HG03066 (cell line): ENCODE data around the gene SLC22A12.
"Not testable (repeated sequence)": the region's sequence is repeated elsewhere in the genome, so short reads cannot be mapped to it uniquely, and the experiment has no call there.

Experiments
- ATAC-seq: cut with Tn5 transposase; IDR thresholded peaks from one replicate; pipeline ENCODE4 v1.9.1; 2021; ENCODE audit warnings: low read depth; ENCODE audit not compliant: unreplicated experiment

The SLC22A12 gene

DNA sequence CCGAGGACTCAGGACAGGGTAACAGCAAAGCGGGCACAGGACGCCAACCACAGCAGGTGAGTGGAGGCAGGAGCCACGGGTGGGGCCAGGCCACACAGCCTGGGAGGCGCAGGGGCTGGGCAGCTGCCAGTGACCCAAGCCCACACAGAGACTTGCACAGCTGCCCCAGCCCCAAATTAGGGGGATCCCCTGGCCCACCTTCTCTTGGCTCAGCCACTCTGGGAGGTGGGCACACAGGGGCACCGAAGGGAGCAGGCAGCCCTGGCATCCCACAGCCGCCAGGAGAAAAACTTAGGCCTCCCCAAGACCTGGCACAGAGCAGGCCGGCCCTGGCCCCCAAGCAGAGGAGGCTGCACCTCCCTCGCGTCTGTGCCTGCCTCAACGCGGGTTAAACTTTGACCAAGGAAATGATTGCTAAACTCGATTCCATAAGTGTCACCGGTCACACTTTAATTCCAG lies at the start of gene SLC22A12:
TSS of gene SLC22A12 (plus strand) at position 458 of the 459 bp plus-strand sequence. CDS start 337 bp downstream, outside the sequence.
- no peak for ATAC-seq

DNA sequence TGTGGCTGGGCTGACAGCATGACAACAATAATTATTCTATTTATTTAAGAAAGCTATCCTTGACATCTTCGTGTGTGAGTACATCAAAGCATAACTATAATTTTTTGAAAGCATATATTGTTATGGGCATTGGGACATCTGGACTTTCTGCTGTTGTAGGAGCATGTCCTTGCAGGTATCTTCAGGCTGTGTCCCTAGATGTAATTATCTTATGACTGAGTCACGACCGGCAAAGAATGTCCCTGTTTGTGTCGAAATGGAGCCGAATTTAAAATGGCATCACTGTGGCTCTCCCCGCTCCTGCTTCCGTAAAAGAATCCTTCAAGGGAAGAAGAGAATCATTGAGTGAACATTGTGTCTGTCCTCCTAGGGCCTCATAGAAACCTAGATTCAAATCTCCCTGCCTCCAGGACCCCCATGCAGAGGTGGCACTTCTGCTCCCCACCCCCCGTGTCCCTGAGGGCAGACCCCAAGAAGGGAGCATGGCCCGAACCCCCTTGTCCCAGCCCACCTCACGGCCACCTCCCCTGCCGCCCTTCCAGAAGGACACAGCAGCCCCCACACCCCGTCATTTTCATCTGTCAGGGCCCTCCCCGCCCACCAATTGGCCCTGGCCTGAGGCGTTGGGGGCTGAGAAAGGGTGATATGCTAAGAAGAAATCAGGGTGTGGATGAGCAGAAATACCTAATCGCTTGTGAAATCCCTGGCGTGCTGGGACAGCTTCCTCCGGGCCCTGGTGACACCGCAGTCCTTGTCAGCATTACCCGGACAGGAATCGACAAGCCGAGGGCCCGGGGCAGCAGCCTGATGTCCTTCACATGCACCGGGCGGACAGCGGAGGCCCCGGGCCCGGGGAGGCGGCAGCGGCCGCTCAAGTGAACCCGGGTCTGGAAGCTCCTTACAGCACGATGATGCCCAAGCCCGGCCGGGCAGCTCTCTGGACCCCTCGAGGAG lies 48.6 kb upstream of the SLC22A12 start:
- ATAC-seq, result no peak

DNA sequence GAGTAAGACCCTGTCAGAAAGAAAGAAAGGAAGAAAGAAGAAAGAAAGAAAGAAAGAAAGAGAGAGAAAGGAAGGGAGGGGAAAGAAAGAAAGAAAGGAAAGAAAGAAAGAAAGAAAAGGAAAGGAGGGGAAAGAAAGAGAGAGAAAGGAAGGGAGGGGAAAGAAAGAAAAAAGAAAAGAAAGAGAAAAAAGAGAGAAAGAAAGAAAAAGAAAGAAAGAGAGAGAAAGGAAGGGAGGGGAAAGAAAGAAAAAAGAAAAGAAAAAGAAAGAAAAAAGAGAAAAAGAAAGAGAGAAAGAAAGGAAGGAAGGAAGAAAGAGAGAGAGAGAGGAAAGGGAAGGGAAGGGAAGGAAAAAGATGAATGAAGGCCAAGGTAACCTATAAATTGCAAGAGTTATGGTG lies 47.2 kb upstream of the SLC22A12 start:
- ATAC-seq, result no peak

DNA sequence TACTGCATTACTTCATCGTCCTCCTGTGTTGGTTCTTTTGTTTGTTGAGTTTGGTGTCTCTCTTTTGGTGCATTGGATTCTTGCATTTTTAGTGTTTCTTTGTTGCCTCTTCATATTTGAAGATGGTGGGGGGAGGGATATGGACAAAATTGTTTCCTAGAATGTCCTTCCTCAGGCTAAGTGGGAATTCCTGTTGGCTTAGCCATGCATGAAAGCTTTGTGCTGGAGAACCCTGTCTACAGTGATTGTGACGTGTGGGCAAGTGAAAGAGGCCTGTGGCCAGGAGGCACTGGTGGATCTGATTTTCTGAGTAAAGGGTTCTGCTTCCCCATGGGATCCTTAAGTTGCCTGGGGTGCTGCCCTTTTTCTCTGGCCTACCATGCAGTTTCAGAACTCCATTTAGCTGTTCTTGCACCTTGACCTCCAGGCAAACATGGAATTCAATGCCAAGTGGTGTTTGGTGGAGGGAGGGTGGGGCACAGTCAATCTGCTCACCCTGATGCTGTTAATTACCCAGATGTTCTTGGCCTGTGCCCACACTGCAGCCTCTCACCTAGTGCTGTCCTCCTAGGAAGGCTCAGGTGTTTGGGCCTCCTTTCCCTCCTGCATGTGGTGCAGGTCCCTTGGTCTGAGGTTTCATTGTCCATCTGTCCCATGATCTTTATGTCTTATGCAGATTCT lies 46.3 kb upstream of the SLC22A12 start:
- no peak for ATAC-seq

DNA sequence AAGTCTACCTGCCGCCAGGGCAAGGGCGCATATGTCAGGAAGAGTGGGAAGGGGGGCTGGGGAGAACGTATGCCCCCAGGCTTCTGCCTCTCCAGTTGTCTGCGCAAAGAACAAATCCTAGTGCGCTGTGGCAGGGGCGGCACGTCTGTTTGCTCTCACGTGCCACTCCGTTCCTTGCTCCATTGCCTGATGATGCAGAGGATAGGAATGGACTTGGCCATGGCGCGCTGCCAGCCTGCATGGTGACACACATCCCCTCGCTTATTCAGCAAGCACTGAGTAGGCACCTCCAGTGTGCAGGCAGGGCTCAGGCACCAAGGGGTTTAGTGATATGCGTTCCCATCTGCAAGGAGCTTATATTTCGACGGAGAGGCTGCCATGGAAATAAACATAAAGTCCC lies 45.4 kb upstream of the SLC22A12 start:
- no peak for ATAC-seq

DNA sequence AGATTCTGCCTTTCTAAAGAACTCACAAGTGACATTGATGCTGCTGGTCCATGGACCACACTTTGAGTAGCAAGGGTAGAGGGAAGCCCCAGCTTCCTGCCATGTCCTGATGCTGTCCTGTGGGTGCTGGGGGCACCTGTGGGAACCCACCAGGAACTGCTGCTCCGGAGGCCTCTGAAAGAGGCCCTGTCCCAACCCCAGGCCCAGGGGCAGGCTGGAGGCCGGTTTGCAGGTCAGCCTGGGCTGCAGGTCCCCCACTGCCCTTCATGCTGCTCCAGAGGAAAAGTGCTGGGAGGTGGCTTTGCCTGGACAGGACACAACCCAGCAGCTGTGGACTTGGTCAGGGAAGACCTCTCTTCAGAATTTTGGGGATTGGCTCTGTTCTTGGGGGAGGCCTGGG lies 44.8 kb upstream of the SLC22A12 start:
- no peak for ATAC-seq

DNA sequence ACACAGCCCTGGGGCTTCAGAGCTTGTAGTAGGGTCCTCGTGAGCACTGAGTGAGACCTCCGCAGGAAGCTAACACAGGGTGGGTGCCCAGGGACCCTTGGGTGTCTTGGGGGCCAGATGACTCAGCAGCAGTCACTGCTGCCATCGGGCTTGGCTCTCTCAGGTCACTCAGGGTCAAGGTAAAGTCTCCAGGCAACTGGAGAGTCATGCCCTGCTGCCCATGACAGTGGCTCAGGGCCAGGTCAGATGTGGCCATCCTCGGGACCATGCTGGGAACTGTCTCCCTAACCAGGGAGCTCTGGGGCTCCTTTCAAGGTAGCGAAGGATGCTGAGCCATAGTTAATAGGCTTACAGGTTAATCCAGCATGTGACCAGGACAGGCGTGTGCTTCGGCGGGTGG lies 44.4 kb upstream of the SLC22A12 start:
- no peak for ATAC-seq

DNA sequence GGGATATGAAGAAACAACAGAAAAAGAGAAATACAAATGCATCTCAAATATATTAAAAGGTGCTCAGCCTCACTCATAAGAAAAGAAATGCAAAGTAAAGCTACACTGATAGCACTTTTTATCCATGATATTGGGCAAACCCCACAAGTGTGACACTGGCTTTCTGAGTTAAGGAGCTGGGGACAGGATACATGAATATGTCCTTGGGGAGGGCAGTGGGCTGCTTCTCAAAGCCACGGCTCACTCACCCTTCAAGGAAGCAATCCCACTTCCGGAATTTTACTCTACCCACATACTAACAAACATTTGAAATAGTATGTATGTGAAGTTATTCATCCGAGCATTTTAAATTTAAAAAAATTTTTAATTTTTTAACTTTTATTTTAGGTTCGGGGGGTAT lies 41.1 kb upstream of the SLC22A12 start:
- no peak for ATAC-seq

DNA sequence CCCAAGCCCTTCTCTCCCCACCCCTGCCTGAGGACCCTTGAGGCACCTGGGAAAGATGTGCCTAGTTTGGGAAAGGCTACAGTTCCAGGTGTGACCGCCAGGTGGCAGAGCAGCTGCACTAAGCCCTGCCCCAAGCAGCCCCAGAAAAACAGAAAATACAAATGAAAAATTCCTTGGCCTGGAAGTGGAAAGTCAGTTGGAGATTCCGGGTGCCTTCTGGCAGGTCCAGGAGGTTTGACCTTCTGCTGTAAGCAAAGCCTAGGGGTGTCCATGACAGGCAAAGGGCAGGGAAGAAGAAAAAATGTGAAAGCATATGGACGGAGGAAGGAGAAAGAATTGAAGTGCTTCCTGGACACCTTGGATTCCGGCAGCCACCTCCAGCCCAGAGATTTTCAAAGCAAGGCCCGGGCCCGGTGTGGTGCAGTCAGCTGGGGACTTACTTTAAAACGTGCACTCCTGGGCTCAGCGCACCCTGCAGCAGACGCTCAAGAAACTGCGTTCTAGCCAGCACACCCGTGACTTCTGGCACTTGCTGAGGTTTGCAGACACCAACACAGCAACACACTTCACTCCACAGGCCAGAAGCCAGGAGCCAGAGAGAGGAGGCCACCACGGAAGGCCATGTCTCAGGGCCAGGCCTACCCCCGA lies 37.3 kb upstream of the SLC22A12 start:
- no peak for ATAC-seq

DNA sequence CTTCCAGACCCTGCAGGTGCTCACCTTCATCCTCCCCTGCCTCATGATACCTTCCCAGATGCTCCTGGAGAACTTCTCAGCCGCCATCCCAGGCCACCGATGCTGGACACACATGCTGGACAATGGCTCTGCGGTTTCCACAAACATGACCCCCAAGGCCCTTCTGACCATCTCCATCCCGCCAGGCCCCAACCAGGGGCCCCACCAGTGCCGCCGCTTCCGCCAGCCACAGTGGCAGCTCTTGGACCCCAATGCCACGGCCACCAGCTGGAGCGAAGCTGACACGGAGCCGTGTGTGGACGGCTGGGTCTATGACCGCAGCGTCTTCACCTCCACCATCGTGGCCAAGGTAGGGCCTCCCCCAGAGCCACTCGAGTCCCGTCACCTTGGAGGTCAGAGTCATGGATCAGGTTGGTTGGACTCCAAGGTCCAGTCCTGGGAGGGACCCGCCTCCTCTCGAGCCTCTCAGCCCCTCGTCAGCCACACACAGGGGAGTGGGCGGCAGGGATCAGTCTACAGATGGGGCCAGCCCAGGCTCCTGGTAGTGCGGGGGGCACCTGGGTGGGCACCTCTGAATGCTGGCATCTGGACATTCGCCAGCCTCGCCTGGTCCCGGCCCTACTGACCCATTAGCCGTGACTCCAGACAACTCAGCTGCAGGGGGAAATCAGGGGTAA lies 34.8 kb upstream of the SLC22A12 start:
- ATAC-seq, result no peak

DNA sequence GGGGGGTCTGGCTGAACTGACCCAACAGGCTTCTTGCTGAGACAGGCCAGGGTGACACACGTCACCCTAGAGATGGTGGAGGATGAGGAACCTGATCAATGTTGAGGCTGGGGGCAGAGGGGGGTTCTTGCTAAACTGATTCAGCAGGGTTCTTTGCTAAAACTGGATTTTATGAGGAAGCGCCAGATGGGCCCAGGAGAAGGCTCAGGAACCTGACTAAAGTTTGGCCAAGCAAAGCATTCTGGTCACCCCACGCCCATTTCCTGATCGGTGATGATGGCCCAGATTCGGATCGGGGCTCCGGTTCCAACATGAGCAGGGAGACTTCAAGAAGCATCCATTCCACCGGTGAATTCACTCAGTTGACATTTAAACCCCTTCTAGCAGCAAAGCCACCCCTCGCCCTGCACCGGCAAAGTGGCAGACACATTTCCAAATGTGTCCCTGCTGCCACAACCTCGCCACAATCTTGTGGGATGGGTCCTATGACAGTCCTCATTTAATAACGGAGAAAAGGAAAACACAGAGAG lies 34.2 kb upstream of the SLC22A12 start:
- no peak for ATAC-seq

DNA sequence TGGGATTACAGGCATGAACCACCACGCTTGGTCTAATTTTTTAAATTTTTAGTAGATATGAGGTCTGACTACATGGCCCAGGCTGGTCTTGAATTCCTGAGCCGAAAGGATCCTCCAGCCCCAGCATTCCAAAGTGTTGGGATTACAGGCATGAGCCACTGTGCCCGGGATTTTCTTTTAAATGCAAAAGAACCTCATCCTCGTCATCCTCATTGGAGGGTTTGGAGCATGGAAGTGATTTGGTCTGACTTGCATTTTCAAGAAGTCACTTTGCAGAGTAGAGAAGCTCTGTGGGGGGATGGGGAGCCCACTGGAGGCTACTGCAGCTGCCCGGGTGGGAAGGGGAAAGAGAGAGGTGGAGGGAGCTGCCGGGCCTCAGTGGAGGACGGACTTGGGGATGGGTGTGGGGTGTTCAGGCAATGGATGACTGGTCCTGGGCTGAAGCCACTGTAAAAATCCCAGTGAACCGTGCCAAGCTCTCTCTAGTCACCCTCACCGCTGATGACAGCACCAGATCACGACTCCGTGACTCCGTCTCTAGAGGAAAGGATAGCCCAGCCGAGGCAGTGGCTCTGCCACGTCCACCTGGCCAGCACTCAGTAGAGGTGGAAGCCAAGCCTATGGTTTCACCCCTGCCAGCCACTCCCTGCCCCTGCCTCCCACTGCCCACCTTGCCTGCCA lies 32.8 kb upstream of the SLC22A12 start:
- no peak for ATAC-seq

DNA sequence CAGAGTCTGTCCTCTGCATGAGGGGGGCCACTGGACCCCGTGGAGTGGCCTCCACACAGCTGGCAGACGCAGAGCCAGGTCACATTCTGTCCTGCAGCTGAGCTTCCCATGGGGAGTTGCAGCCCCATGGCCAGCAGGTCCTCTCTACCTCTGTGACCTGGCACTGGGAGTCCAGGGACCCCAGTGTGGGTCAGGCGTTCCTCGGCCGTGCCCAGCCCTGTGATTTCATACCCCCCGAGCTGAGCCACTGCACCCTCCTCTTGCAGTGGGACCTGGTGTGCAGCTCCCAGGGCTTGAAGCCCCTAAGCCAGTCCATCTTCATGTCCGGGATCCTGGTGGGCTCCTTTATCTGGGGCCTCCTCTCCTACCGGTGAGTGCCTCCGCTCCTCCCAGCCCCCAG lies 32.2 kb upstream of the SLC22A12 start:
- ATAC-seq, result no peak

DNA sequence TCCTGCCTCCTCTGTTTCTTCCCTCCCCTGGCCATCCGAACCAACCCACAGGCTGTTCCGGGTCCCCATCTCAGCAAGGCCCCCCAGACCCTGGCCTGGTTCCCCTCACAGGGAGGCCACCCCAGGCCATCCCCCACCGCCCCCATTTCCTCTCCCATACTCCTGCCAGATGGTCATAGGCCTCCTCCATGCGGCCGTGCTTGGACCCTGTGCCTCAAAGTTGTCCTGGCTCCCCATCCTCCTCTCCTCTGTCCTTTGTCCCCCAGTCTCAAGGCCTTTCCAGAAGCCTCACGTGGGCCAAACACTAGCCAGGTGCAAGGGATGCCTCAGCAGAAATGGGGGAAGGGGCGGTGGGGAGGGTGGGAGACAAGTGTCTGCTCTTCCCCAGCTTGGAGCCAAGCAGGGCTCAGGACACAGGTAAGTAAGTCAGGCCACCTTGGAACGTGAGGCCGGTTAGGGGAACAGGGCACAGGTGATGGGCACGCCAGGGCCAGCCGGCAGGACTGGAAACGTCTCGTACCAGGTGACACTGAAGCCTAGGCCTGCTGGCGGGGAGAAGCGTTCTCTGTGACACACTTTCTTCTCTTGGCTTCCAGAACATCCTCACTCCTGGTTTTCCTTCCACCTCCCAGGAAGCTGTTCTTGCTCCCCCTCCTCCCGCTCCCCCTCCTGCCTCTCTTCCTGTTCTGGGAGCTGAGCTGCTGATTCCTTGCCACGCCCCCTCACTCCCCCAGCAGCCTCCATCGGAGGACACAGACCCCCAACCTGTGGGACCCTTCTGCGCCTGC lies 31.5 kb upstream of the SLC22A12 start:
- ATAC-seq, result no peak

DNA sequence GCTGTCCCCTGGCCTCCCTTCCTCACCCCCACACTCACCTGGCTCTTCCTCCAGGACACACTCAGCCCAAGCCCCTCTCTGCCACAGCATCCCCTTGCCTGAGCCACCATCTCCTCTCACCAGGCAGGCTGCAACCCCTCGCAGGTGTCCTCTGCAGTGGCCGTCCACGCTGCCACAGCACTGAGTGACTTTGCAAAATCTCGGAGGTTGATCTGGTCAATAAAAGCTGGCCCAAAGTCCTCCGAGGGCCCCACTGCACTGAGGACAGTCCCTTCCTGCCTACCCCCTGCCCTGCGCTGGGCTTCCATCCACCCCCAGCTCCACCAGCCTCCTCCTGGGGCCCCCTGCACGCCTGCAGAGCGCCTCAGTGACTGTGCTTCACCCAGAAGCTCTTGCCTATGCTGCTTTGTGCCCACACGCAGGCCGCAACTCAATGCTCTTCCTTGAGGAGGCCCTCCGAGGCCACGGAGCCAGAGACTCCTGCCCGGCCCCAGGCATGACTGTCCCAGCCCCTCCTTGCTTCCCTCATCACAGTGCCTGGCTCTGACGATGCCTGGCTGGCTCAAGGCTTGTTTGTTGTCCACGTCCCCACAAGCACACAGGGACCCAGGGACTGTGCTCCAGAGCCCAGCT lies 30.8 kb upstream of the SLC22A12 start:
- ATAC-seq, result no peak

DNA sequence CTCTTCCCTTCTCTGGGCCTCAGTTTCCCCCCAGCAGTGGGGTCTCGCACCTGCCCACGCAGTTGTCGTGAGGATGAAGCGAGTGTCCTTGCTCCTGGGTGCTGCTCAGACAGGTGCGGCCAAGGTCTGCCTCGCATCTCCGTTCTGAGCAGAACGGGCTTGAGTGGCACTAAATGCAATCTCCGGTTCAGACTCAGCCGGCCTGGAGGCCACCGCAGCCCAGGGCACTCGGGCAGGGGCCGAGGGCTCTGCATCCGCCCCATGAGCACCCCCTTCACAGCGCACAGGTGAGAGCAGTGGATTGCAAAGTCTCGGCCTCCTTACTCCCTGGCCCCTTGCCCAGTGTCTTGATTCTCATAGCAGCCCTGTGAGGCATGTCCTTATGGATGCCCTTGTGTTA lies 30.1 kb upstream of the SLC22A12 start:
- ATAC-seq, result no peak

DNA sequence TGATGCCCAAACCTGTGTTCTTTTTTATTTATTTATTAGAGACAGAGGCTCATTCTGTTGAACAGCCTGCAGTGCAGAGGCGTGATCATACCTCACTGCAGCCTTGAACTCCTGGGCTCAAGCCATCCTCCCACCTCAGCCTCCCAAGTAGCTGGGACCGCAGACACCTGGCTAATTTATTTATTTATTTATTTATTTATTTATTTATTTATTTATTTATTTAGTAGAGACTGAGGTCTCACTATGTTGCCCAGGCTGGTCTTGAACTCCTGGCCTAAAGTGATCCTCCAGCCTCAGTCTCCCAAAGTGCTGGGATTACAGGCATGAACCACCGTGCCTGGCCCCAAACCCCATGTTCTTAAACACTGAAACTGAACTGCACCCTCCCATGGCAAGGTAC lies 29.6 kb upstream of the SLC22A12 start:
- not testable (repeated sequence) for ATAC-seq

DNA sequence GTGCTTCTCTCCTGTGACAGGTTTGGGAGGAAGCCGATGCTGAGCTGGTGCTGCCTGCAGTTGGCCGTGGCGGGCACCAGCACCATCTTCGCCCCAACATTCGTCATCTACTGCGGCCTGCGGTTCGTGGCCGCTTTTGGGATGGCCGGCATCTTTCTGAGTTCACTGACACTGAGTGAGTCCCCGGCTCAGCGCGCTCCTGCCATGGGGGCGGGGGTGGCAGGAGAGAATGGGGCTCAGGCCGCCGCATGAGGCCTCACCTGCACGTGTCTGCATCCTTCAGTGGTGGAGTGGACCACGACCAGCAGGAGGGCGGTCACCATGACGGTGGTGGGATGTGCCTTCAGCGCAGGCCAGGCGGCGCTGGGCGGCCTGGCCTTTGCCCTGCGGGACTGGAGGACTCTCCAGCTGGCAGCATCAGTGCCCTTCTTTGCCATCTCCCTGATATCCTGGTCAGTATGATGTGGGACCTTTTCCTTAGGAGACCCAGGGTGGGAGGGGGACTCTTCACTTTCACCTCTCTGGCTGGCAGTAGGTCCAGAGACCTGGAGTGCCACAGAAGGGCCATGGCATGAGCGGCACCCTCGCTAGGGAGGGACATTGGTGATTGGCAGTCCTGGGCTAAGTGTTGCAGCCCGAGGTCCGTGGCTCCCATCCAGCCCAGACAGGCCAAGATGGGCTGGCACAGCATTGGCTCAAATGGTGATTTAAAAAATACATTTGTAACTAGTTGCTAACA lies 28.9 kb upstream of the SLC22A12 start:
- ATAC-seq, result no peak
